Tibial nerve (tissue), 4 donors: Measurements from ENCODE around the gene GALR1. TPM values are rescaled to one million over a fixed set of nuclear protein-coding genes. Genes with fewer than 3 reads are reported as not detected.

Experiments used
- DNase-seq, 2 donors: peaks; one replicate each; pipeline ENCODE4 v3.0.0-alpha.2; 2019; ENCODE audit warnings: low spot score in 2 of 2
- H3K27ac ChIP-seq, 4 donors: fragments of 200-600 bp; sonication (generic) in 3 of 4; one replicate each; pipeline ENCODE4 v1.5.1; 2017 to 2019; ENCODE audit warnings: mild to moderate bottlenecking in 1 of 4
- H3K27me3 ChIP-seq, 2 donors: fragments of 200-600 bp; sonication (generic) in 1 of 2; one replicate each; pipeline versions ENCODE4 v1.5.1 to v1.6.0; 2017 to 2019
- H3K36me3 ChIP-seq, 3 donors: fragments of 200-600 bp; sonication (generic); one replicate each; pipeline ENCODE4 v1.5.1; 2018 to 2019
- H3K4me1 ChIP-seq, 4 donors: fragments of 200-600 bp; sonication (generic) in 3 of 4; one replicate each; pipeline ENCODE4 v1.5.1; 2017 to 2019
- H3K4me3 ChIP-seq, 4 donors: fragments of 200-600 bp; sonication (generic) in 3 of 4; one replicate each; pipeline ENCODE4 v1.5.1; 2017 to 2019; ENCODE audit warnings: mild to moderate bottlenecking in 1 of 4, moderate library complexity in 1 of 4
- H3K9me3 ChIP-seq, 4 donors: fragments of 200-600 bp; sonication (generic) in 3 of 4; one replicate each; pipeline ENCODE4 v1.5.1; 2017 to 2019
- CTCF ChIP-seq, 5 experiments: fragments of 200-600 bp in 3 of 5; fragments of 450-650 bp in 2 of 5; sonication (generic) in 3 of 5; IDR thresholded peaks; one replicate each; pipeline ENCODE4 v1.5.1; 2016 to 2019; ENCODE audit warnings: antibody characterized with exemption in 5 of 5, mild to moderate bottlenecking in 3 of 5, moderate library complexity in 2 of 5
- EP300 ChIP-seq, 2 donors: sonication (generic); formaldehyde crosslinking; IDR thresholded peaks; one replicate each; pipeline ENCODE4 v1.6.1; 2017; ENCODE audit warnings: antibody characterized with exemption in 2 of 2, mild to moderate bottlenecking in 1 of 2
- POLR2A ChIP-seq, 2 donors: fragments of 450-650 bp; IDR thresholded peaks; one replicate each; pipeline ENCODE4 v1.6.1; 2017; ENCODE audit warnings: antibody characterized with exemption in 2 of 2, mild to moderate bottlenecking in 2 of 2, moderate library complexity in 2 of 2
- WGBS, 2 donors: methylation state at CpG; one replicate each; pipeline ENCODE4 v1.1.5; 2018; 5-methylcytosine and 5-hydroxymethylcytosine counted together
- total RNA-seq, 4 donors: library from RNA; depleted of rRNA; stranded (reverse); fragments of >200 nt; gene quantifications; one replicate each; pipeline ENCODE4 v1.1.0, GENCODE V29; 2016

Gene GALR1
- total RNA-seq, 4 donors from 2014 or later, result 0.42 to 1.2 (median 0.87) TPM; not detected in 1

DNA sequence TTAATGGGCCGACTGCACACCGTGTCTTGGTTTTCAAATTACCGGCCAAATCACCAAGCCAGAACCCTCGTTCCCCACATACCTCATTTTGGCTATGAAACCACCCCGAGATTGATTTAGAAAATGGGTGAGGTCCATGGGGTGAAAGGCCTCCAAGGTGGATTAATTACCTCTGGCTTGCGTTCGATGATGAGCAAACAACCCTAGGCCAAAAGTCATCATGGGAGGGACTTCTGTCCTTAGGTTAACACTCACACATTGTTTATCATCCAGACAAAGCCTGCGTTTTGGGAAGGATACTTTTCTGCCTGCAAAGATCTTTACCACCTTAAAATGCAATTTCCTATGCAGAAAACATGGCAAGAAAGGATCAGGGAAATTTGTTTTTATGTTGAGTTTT is 48.5 kb downstream of the GALR1 start:
- no peaks in the 10 kb centered on the region for H3K4me1 ChIP-seq
- no peak for TF ChIP-seq POLR2A (IDR thresholded peaks at IDR 0.05)
- no peak for TF ChIP-seq CTCF (IDR thresholded peaks at IDR 0.05)
- TF ChIP-seq EP300 (IDR thresholded peaks at IDR 0.05), result no peak
- H3K27me3 ChIP-seq, result no peaks in the 10 kb centered on the region
- WGBS, 2 donors, result 46 to 53% methylated on average over 8 of the region's 8 CpGs
- no peak for DNase-seq
- H3K36me3 ChIP-seq, result no peaks in the 10 kb centered on the region
- H3K9me3 ChIP-seq, result no peaks in the 10 kb centered on the region
- H3K4me3 ChIP-seq, result no peak overlapping the region
- H3K27ac ChIP-seq, result no peak overlapping the region

DNA sequence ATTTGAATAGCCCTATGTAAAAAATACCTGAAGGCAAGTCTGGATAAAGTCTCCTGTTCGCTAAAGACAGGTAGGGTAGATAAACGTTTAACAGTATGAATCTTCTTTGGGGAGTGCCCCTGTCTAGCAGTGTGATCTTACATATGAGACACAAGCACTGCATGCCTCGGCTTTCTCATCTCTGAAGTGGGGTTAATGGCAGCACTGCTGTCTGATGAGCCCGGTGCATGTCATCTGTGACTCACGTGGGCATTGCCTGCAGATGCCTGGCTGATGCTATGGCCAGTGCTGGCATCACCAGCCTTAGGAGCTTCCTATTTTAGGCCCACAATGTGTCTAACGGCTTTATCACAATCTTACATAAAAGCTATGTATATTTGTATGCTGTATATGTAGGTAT is 50.1 kb downstream of the GALR1 start:
- no peak for DNase-seq
- H3K4me1 ChIP-seq, result no peaks in the 10 kb centered on the region
- WGBS, 2 donors, result 89 to 91% methylated on average over 6 of the region's 6 CpGs
- H3K9me3 ChIP-seq, result no peaks in the 10 kb centered on the region
- no peaks in the 10 kb centered on the region for H3K27me3 ChIP-seq
- no peak overlapping the region for H3K27ac ChIP-seq
- no peak for TF ChIP-seq CTCF (IDR thresholded peaks at IDR 0.05)
- TF ChIP-seq EP300 (IDR thresholded peaks at IDR 0.05), result no peak
- no peak for TF ChIP-seq POLR2A (IDR thresholded peaks at IDR 0.05)
- H3K36me3 ChIP-seq, result no peaks in the 10 kb centered on the region
- no peak overlapping the region for H3K4me3 ChIP-seq

DNA sequence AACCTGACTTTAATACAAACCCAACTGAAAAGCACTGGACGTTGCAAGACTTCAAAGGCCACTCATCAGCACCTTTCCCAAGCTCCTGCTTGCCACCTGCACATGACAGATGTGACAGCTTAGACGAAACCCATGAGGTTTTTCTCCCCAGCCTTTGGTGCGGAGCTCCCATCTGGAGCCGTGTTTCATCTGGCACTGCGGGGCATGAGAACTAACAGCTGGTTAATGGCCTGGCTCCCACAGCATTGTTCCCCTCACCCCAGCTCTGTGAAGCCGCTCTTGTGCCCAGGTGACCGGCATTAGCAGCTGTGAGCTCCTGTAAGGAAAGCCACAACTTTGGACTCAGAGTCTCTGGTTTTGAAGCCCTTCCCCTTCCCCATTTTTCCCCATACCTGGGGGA is 50.9 kb downstream of the GALR1 start:
- TF ChIP-seq CTCF (IDR thresholded peaks at IDR 0.05), result no peak
- no peak for TF ChIP-seq EP300 (IDR thresholded peaks at IDR 0.05)
- no peak for TF ChIP-seq POLR2A (IDR thresholded peaks at IDR 0.05)
- H3K36me3 ChIP-seq, result no peaks in the 10 kb centered on the region
- H3K27ac ChIP-seq, result no peak overlapping the region
- H3K4me1 ChIP-seq, result no peaks in the 10 kb centered on the region
- no peaks in the 10 kb centered on the region for H3K27me3 ChIP-seq
- H3K4me3 ChIP-seq, result no peak overlapping the region
- no peak for DNase-seq
- H3K9me3 ChIP-seq, result no peaks in the 10 kb centered on the region
- 55 to 63% methylated on average over 7 of the region's 7 CpGs for WGBS, 2 donors

GRCh38 chr18:77304268-77304667 is 54.6 kb downstream of the GALR1 start:
- Histone ChIP-seq H3K27me3 (no peaks in the 10 kb centered on the region), H3K4me1 (no peaks in the 10 kb centered on the region), H3K4me3 (no peak overlapping the region), H3K27ac (no peak overlapping the region), H3K9me3 (no peaks in the 10 kb centered on the region), H3K36me3 (no peaks in the 10 kb centered on the region)
- DNase-seq, result no peak
- TF ChIP-seq CTCF (IDR thresholded peaks at IDR 0.05) (no peak), POLR2A (IDR thresholded peaks at IDR 0.05) (no peak), EP300 (IDR thresholded peaks at IDR 0.05) (no peak)
- 77 to 79% methylated on average over 7 of the region's 7 CpGs for WGBS, 2 donors

DNA sequence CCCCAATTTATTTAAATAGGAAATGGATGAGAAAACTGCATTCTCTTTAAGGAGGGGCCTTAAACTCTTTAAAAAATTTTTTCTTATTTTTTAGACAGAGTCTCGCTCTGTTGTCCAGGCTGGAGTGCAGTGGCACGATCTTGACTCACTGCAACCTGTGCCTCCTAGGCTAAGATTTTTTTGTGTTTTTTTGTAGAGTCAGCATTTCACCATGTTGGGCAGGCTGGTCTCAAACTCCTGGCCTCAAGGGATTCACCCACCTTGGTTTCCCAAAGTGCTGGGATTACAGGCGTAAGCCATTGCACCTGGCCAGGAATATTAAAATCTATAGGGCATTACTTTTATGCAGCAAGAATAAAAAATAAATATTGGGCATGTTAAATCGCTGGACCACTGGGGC is 56.0 kb downstream of the GALR1 start:
- H3K9me3 ChIP-seq, result no peaks in the 10 kb centered on the region
- 90 to 99% methylated on average over 4 of the region's 4 CpGs for WGBS, 2 donors
- TF ChIP-seq POLR2A (IDR thresholded peaks at IDR 0.05) (no peak), EP300 (IDR thresholded peaks at IDR 0.05) (no peak), CTCF (IDR thresholded peaks at IDR 0.05) (no peak)
- H3K27ac ChIP-seq, result no peak overlapping the region
- H3K36me3 ChIP-seq, result no peaks in the 10 kb centered on the region
- no peaks in the 10 kb centered on the region for H3K4me1 ChIP-seq
- DNase-seq, result no peak
- no peak overlapping the region for H3K4me3 ChIP-seq
- H3K27me3 ChIP-seq, result no peaks in the 10 kb centered on the region
